GM10248 (cell line): ENCODE measurements around the gene EGFL8.

Source experiments
- CTCF ChIA-PET: fragments of 300-600 bp; sonication (Branson Sonifier 250); formaldehyde crosslinking; extraction: SDS; loops from one replicate; lab custom pipeline; 2021; ENCODE audit warnings: antibody characterized with exemption; lab: Yijun Ruan, JAX
- POLR2A ChIA-PET: fragments of 350-650 bp; sonication (Branson Sonifier 250); formaldehyde crosslinking; extraction: SDS; loops from one replicate; lab custom pipeline; 2020; ENCODE audit warnings: antibody characterized with exemption; lab: Yijun Ruan, JAX
- DNase-seq: peaks from one replicate; pipeline ENCODE4 v3.0.0; 2012; ENCODE audit errors: extremely low spot score
- TF ChIP-seq, protein P1 (sequence below): IDR thresholded peaks from 2 replicates; pipeline ENCODE4 v1.5.1; 2012; ENCODE audit warnings: mild to moderate bottlenecking, low read depth; ENCODE audit errors: extremely low read depth, missing control alignments, control extremely low read depth

EGFL8 gene

DNA sequence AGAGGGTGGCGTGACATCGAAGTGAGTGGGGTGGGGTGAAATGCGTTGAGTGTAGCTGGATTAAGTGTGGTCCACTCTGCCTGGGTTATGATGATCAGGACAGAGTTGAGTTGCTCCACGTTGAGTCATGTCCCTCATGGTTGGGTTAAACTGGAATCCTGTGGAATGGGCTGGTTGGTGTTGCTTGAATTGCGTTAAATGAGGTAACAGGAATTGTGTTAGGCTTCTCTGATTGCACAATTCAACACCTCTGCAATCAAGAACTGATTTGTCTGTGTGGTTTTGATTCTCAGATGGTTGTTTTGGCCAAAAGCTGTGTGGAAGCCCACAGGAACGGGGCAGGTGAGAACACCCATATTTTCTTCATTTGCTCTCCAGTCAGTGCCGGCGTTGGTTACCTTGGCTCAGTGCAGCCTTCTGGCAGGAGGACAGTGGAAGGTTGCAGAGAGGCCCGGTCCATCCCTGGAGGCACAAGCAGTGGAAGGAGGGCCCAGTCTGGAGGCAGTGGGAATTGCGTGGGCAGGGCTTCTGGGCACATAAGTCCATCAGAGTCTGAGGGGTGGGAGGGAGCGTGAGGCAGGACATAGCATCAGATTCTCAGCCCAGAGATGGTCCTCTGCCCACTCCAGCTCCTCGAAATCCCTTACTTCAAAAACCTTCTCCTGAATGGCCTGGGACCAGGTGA, 47.8 kb downstream of the EGFL8 start:
- DNase-seq: no peak
- ChIA-PET POLR2A (no interaction called here), CTCF (interaction anchor here (1.5 kb wide), 1 partner anchor 43 kb away, joined by 4 read pairs; no protein-coding TSS in a partner anchor)
- TF ChIP-seq, protein P1, sequence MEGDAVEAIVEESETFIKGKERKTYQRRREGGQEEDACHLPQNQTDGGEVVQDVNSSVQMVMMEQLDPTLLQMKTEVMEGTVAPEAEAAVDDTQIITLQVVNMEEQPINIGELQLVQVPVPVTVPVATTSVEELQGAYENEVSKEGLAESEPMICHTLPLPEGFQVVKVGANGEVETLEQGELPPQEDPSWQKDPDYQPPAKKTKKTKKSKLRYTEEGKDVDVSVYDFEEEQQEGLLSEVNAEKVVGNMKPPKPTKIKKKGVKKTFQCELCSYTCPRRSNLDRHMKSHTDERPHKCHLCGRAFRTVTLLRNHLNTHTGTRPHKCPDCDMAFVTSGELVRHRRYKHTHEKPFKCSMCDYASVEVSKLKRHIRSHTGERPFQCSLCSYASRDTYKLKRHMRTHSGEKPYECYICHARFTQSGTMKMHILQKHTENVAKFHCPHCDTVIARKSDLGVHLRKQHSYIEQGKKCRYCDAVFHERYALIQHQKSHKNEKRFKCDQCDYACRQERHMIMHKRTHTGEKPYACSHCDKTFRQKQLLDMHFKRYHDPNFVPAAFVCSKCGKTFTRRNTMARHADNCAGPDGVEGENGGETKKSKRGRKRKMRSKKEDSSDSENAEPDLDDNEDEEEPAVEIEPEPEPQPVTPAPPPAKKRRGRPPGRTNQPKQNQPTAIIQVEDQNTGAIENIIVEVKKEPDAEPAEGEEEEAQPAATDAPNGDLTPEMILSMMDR: no peak

DNA sequence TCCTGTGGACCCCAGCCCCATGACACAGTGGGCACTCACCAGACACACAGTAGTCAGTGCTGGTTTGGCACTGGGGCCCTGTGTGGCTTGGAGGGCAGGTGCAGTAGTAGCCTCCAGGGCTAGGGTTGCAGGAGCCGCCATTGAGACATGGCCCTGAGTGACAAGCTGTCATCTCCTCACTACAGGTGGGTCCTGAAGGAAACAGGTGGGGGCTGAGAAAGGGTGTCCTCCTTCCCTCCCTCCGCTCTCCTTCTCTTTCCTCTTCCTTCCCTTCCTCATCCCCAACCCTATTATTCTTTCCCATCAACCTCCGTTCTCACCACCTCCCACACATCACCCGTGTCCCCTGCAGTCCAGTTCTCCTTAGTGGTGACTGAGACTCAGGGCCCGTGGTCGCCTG, 49.3 kb downstream of the EGFL8 start:
- ChIA-PET CTCF (interaction anchor here (1.0 kb wide), 1 partner anchor 13 kb away, joined by 3 read pairs; no protein-coding TSS in a partner anchor), POLR2A (no interaction called here)
- no peak for DNase-seq
- TF ChIP-seq, protein P1: no peak

DNA sequence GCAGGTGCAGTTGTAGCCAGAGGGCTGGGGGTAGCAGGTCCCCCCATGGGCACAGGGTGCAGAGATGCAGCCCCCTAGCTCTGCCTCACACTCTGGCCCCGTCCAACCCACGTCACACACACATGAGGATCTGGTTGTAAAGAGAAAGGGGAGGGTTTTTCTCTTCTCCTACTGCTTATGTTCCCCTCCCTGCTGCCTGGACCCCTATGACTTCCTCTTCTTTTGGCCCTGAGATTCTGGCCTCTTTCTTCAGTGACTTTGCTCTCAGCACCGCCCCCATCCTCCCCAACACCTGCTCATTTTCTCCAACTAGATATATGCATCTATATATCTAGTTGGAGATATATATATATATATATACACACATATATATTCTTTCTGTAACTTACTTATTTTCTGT, 49.7 kb downstream of the EGFL8 start:
- ChIA-PET POLR2A (no interaction called here), CTCF (interaction anchor here (1.0 to 2.0 kb wide), 2 partner anchors 9 to 13 kb away, joined by 3 to 4 read pairs; no protein-coding TSS in a partner anchor)
- TF ChIP-seq, protein P1: no peak
- no peak for DNase-seq

DNA sequence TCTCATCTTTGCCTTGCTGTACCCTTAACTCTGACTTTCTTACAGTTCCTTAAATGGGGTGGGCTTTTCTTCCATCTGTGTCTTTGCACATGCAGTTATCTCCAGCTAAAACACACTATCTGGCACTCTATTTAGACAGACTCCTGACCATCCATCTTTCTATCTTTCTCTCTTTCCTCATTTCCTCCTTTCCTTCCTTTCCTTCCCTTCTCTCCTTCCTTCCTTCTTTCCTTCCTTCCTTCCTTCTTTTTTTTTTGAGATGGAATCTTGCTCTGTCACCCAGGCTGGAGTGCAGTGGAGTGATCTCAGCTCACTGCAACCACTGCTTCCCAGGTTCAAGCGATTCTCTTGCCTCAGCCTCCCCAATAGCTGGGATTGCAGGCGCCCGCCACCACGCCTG, 51.2 kb downstream of the EGFL8 start:
- CTCF ChIA-PET: interaction anchor here (1.0 to 2.0 kb wide), 2 partner anchors 10 to 97 kb away, joined by 3 to 4 read pairs; no protein-coding TSS in a partner anchor
- DNase-seq: no peak
- TF ChIP-seq, protein P1: no peak
- POLR2A ChIA-PET: no interaction called here

DNA sequence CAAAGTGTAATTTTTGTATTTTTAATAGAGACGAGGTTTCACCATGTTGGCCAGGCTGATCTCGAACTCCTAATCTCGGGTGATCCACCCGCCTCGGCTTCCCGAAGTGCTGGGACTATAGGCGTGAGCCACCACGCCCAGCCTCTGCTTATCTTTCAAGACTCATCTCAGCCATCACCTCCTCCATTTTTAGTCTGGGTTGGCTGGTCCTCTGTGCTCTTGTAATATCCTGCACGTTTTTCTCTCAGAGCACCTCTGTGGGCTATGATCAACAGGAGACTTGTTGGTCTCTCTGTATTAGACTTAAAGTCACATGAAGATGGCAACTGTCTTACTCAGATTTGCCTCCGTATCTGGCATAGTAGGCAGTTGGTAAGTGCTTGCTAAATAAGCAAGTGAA, 51.9 kb downstream of the EGFL8 start:
- DNase-seq: no peak
- TF ChIP-seq, protein P1: no peak
- CTCF ChIA-PET: no interaction called here
- POLR2A ChIA-PET: no interaction called here

DNA sequence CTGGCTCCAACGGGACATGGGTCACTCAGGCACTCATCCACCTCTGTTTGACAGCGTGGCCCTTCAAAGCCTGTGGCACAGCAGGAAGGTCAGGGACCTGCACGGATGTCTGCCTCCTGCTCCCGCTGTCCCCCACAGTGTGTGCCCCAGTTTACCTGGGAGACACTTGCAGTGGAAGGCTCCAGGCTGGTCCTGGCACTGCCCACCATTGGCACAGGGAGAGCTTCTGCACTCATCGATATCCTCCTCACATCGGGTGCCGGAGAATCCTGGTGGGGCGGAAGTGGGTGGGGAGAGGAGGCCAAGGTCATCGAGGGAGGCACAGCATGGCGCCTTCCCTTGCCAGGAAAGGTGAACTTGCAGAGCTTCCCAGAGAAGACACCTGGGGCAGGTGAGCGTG, 52.6 kb downstream of the EGFL8 start:
- TF ChIP-seq, protein P1: no peak
- ChIA-PET POLR2A (no interaction called here), CTCF (interaction anchor here (0.8 to 1.3 kb wide), 2 partner anchors 28 to 98 kb away, joined by 3 to 4 read pairs; no protein-coding TSS in a partner anchor)
- no peak for DNase-seq
